ENCODE results near the gene TTN.

TTN gene

GRCh38 chr2:178811045-178811444, 3.8 kb upstream of the TTN start:
- no peak for DNase-seq (ENCODE audit: low read depth)

DNA sequence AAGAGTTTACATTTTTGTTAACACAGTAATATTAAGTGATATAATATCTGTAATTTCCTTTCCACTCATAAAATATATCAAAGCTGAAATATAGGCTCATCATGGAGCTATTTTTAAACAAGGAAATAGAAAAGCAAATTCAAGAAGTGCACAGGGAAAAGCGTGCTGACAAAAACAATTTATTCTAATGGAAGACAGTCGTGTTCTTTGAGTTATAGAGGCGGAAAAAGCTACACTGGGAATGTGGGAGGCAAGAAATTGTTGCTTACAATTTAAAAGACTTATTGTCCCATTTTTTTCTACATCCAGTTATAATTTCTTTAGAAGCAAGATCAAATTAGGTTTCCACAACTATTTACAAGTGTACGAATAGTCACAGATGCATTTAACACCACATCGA, 3.2 kb upstream of the TTN start:
- DNase-seq (ENCODE audit: low read depth) = no peak

- no peak for DNase-seq (ENCODE audit: low read depth)
These were observed 680 bp downstream of the TTN start for GRCh38 chr2:178806543-178806942.

DNA sequence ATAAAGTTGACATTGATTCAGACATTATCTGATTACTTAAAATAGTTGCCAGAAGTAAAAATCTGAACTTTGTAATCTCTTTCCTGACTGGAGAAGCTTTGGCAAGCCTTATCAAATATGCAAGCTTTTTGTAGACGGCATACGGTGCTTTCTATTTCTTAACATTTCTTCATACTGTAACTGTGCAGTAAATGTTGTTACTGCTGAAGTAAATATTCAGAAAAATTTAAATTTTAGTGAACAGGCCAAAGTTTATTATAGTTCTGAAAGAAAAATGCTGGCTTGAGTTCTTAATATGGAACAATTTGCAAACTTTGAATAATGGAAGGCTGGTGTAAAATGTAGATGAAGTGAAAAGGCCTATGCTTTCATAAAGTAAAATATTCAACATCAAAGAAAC, 1.8 kb downstream of the TTN start:
- no peak for DNase-seq (ENCODE audit: low read depth)

- no peak for DNase-seq (ENCODE audit: low read depth)
These were observed 2.4 kb downstream of the TTN start for GRCh38 chr2:178804791-178805190.

DNA sequence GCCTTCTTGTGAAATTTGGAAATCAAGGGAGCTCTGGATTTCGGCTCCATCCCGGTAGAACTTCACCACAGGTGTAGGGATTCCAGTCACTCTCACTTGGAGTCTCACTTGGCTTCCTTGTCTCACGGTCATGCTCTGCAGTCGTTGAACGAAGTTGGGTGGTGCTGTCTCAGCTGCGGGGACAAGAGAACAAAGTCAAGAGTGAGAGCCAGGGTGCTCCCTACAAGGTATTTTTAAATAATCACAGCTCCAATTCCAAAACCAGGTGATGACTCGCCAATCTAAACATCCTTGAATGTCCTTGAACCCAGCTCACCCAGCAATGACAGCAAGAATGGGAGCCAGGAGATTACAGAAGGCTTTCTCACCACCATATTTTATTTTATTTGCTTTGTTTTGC, 6.7 kb downstream of the TTN start:
- no peak for DNase-seq (ENCODE audit: low read depth)

GRCh38 chr2:178799305-178799704, 7.9 kb downstream of the TTN start:
- no peak for DNase-seq (ENCODE audit: low read depth)

- DNase-seq (ENCODE audit: low read depth) = no peak
These were observed 11.0 kb downstream of the TTN start for GRCh38 chr2:178796079-178796677.

GRCh38 chr2:178787934-178788333, 19.3 kb downstream of the TTN start:
- DNase-seq (ENCODE audit: low read depth) = no peak

DNA sequence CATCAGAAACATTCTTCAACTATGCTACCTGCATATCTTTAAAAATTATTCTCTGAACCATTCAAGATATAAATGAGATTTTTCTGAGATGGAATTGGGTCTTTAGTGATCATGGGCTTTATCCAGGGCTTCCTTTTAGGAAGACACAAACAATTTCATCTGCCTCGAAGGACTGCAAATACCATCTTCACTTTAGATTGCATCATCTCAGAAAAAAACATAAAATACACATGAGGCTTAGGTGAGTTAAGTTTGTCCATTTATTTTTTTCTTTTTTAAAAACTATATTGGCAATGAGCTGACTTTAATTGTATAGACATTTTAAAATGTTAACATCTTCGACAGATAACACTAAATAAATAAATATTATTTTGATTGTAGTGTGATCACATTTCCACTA, 20.1 kb downstream of the TTN start:
- no peak for DNase-seq (ENCODE audit: low read depth)

DNA sequence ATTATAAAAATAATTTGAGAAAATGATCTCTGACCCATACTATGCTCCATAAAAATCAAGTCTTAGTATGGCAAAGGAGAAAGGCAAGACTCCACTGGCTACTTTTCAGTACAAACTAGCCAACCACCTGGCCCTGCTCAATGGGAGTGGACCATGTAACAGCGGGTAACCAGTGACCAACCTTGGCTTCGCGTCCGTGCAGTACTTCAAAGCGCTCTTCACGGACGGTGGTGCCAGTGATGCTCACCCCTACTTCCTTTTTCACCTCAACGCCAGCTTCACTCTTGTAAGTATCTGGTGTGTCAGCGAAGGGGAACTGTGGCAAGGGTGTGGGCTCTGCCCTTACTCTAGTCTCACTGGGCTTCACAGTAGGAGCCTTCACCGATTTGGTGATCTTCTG, 23.3 kb downstream of the TTN start:
- DNase-seq (ENCODE audit: low read depth) = no peak

GRCh38 chr2:178782236-178782635, 25.0 kb downstream of the TTN start:
- no peak for DNase-seq (ENCODE audit: low read depth)

DNA sequence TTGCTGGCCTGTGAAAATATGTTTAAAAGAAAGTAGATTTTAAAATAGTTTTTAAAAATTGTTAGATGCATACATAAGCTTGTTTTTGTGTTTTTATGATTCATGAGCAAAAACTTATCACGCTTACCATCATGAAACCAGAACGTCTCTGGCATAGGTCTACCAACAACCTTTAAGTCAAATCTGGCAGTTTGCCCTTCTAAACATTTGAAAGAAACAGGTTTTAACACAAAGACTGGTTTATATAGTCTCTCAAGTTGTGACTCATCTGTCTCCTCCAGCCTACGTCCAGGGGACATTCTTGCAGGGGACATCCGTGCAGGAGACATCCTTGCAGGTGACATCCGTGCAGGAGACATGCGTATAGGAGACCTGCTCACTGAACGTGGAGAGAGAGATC, 29.6 kb downstream of the TTN start:
- DNase-seq (ENCODE audit: low read depth) = no peak

GRCh38 chr2:178776751-178777150, 30.5 kb downstream of the TTN start:
- no peak for DNase-seq (ENCODE audit: low read depth)

DNA sequence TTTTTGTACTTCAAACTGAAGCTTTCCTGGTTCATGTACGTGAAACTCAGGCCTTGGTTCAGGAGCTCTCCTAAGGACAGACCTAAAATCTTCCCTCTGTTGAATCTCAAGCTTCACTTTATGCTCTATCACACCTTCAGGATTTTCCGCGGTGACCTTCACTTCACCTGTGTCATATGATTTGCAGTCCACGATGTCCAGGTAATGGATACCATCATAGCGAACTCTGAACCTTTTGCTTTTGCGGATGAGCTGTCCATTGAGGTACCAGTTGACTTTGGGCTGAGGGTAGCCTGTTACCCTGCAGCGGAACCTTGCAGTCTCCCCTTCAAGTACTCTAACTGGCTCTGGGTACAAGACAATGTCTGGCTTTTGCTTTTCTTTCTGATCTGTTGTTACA, 31.2 kb downstream of the TTN start:
- no peak for DNase-seq (ENCODE audit: low read depth)

DNA sequence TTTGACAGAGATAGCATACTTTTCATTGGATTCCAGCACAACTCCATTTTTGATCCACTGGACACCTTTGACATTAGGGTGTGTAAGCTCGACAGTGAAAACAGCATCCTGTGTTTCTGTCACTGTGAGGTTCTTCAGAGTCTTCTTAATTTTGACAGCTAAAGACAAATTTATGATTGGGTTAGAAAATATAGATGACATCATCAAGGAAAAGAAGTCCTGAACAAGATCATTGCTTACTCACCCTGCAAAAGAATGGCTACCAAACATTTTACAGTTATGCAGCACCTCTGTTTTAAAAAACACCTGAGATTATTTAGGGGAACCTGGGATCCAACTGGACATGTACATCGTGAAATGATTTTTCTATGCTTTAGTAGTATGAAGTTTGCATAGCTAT, 36.7 kb downstream of the TTN start:
- no peak for DNase-seq (ENCODE audit: low read depth)

DNA sequence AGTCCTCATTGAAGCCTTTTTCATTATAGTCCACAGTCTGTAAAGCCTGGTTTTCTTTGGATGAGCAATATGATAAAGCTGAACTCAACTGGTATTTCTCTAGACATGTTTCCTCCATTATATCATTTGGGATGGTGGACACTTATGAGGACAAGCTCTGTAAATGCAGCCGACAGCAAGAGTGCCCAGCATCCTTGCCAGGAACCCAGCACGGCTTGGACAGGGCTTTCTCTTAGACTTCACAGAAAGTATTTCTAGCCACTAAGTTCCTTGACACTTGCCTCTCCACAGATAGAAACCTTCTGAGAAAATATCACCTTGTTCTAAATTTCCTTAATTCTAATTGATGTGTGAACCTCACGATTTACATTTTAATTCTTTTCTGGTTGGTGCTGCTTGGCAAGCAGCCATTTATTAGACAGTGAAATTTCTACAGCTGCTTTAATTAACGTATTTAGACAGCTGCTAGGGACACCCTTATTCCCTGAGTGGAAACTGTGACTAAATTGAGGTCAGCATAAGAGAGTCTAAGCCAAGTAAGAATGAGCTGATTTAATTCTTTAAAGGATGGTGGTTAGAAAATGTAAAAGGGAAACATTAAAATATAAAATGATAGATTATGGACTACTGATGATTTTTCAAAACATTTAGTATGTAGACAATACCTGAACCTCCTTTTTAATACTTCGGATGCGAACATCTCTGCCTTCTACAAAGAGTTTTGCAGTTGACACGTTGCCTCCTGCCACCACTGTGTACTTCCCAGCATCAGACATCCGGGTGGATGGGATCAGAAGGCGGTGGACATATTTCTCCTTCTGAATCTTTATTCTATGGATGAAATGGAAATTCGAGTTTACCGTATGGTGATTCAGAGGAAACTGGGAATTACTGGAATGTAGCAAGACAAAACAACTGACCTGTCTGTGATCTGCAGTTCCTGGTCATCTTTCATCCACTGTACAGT, 39.8 kb downstream of the TTN start:
- DNase-seq (ENCODE audit: low read depth) = no peak

DNA sequence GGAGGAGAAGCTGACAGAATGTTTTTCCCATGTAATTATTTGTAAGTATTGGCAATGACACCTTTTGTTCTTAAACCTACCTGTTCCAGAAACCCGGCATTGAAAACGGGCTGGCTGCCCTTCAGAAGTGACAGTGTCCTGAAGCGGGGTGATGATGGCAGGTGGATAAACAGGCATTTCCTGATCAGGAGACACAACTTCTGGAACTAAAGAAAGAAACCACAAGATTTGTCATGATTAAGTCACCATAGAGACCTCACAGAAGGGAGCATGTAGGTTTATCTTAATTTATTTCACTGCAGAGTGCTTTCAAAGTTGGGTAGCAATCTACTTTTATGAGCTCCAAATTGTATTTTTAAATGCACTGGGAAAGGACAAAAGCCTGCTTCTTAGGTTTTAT, 43.1 kb downstream of the TTN start:
- DNase-seq (ENCODE audit: low read depth) = no peak

DNA sequence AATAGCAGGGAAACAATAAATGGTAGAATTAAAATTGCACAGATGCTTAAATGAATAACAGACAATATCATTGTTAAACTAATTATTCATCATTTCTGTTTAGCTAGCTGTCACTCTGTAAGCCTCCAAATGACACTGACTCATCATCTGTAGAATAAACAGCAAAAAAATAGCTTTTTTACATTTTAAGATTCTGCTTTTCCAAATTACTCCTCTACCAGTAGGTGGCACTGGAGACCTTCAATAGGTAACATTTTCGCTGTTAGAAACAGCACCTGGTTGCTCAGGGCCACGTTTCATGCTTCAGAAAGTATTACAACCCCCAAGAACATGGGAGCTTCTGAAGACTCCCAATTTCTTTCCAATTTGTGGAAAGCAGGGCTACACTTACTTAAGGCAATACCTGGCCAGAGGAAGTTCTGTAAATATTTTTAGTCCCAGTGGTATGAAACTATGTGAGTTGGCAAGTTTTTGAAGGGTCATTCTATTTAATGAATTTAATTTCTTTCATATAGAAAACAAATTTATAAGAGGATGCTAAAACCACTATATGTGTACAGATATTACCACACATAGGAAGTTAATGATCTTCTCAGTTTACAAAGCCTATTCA, 45.4 kb downstream of the TTN start:
- no peak for DNase-seq (ENCODE audit: low read depth)

DNA sequence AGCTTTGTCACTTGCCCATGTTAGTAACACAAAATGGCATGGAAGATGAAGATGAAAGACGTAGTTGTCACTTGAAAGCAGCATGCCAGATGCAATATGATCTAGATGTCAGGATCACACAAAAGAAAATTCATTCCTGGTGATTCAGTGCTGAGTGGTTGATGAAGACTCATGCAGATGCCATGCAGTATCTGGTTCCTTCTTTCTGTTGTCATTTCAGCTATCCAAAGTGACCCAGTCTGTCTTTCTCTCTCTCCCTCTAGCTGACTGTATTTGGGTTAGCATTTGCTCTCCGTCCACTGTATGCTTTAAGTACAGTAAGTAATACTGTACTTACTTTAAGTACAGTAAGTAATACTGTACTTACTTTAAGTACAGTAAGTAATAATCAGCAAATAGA, 50.4 kb downstream of the TTN start:
- no peak for DNase-seq (ENCODE audit: low read depth)

- DNase-seq (ENCODE audit: low read depth) = no peak
These were observed 50.9 kb downstream of the TTN start for GRCh38 chr2:178756343-178756742.

- no peak for DNase-seq (ENCODE audit: low read depth)
These were observed 59.5 kb downstream of the TTN start for GRCh38 chr2:178747767-178748166.

DNA sequence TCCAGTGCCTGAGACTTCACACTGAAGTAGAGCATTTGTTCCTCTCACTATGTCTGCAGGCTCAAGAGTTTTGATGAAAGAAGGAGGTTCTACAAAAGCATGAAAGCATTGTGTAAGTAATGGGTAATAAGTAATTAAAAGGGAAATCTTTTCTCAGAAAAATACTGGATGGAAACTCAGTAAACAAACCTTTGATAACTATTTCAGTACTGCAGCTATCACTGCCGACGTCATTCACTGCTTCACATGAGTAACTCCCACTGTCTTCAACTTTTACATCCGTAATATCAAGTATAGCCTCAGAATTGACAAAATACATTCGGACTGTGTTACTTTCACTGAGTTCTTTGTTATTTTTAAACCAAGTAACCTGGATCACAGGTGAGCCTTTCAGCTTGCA, 72.7 kb downstream of the TTN start:
- no peak for DNase-seq (ENCODE audit: low read depth)
